T-helper 1 cell treated with Interleukin-12 subunit alpha and Interleukin-12 subunit beta and Interleukin-4 antibody, amounts not matched to agents 30 ng/mL and 1 ng/mL, for 36 hours (primary cell): ENCODE data around the gene CSTF1. TPM values are rescaled to one million over a fixed set of nuclear protein-coding genes. Genes with fewer than 3 reads are reported as not detected.

Experiments used
- intact Hi-C: fragments of 100-400 bp; cut with micrococcal nuclease; formaldehyde crosslinking; loops from one replicate; pipeline ENCODE4 v1.15.1; 2024
- total RNA-seq: library from RNA; stranded (reverse); gene quantifications from 2 replicates; pipeline ENCODE4 v1.2.3, GENCODE V29; 2022

CSTF1 gene
- total RNA-seq, result 51.4 and 52.8 TPM in 2 replicates

DNA sequence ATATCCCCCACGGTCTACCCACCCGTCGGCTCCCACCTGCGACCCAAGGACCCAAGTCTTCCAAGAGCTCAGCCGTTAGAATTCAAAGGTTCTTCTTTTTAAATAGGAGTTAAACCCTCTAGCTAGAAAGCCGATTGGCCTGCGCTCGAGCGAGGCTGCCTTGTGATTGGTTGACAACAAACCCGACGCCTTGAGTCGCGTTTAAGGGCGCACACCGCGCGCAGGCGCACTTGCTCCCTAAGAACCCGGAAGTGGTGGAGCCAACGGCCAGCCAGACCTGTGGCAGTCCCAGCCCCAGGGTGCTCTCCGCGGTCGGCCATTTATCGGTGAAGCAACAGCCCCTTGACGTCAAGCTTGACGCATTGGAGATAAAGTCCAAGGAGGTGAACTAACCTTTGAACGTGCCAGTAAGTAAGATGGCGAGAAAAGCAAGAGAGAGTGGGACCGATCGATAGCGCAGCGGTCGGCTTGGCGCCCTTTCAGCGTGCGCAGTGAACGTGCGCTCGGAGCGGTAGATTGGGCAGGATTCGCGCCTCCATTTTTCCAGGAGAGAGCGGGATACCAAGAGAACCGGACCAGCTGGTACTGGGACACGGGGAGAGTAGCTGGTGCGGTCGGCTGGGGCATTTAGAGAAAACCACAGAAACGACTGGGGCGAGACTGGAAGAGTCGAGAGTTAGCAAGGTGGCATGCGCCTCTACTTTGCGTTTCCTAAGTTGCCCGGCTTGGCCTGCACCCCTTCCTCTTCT is at the start of gene CSTF1, which contains the start of gene AURKA:
CSTF1 (plus strand) TSS at position 514 of the 749 bp plus-strand sequence. CDS start 2,908 bp downstream, outside the sequence.
AURKA (minus strand) TSS at position 84 of the 749 bp plus-strand sequence. CDS start 4,018 bp downstream, outside the sequence.
- intact Hi-C loops, result loop anchor here (1.0 to 5.0 kb wide), 10 partner anchors 8 to 1915 kb away; partner anchors contain the start of genes CASS4, FAM210B, RAB22A and RAE1

- intact Hi-C loops, result no loop called here
Measured at GRCh38 chr20:56342783-56343182, 49.7 kb upstream of the CSTF1 start.

DNA sequence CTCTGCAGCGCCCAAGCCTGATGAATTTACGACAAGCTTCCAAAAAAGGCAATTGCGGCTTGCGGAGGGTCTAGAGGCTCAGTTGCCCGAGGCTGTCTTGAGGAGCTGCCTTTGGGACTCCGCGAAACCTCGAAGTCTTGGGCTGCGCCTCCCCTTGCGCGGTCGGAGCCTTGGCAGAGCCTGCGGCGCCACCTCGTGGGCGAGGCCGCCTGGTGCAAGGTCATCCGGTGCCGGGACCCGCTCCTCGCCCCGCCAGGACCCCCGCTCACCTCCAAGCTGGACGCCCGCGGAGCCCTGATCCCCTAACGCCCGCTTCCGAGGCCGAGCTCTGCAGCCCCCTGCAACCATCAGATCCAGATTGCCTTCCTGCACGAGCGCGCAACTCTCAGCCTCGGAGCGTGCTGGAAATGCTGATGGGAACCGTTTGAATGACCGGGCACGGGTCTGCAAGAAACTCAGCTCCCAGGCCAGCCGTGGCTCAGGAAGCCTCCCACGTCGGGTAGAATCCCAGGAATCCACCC is 48.5 kb upstream of the CSTF1 start:
- intact Hi-C loops, result loop anchor here (1.0 to 2.0 kb wide), 2 partner anchors 96 to 1663 kb away; partner anchors contain the start of gene MC3R

- intact Hi-C loops, result loop anchor here (2.0 kb wide), 1 partner anchor 1665 kb away; no protein-coding TSS in a partner anchor
Measured at GRCh38 chr20:56345911-56346310, 46.5 kb upstream of the CSTF1 start.

DNA sequence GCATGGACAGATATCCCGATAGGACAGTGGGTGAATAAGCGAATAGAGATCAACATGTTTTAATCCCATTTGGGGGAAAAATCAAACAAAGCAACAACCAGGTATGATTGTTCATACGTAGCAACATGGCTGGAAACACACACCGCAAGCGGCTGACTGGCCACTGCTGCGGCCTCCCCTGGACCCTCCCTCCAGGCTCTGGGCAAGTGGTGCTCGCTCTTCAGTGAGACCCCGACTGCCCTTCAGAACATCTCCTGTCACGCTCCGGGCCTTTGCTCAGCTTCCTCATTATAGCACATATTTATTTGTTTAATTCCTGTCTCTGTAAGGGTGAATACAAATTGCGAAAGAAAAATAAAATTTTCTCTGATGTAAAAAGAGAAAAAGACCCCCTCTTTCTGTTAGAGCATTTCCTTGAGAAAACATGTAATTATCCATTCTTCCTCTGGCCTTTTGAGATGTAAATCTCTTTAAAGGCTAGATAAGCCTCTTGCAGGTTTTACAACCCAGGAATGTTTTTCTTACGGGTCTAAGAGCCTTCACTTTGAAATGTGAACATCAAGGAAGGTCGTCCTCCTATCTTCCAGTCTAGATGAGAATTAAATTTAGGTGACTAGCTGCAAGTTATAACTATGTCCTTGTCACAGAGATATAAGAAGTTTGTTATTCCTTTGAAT is 44.7 kb upstream of the CSTF1 start:
- intact Hi-C loops, result no loop called here

DNA sequence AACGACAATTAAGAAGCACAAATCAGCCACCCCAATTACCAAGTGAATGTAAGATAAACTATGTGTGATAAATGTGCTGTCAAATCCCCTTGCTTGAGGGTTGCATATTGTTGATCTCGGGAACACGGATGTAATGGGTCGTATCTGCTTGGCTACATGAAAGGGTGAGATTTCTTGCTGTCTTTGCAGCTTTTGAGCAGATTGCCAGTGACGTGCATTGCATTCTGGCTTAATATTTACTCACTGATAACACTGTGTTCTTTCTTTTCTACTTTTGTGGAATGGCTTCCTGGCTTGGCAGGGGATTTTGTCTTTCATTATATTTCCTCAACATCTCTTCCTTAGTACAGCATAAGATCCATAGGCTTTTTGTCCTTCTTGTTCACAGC is 44.1 kb upstream of the CSTF1 start:
- intact Hi-C loops, result no loop called here

DNA sequence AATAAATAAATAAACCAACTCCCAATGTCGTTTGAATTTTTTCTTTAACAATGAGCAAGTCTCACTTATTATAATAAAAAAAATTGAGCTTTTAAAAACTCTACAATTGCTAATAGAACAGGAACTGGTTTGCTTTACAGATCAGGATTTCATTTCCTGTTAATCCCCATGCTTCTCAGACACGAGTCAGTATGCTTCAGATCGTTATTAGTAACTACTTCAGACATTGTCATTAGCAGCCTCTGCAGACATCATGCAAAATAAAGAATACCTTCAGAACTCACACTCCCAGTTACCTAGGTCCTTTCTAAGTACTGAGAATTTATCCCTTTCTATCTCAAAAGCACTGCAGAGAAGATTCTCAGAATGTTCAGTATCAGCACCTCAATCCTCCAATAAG is 43.7 kb upstream of the CSTF1 start:
- intact Hi-C loops, result no loop called here

DNA sequence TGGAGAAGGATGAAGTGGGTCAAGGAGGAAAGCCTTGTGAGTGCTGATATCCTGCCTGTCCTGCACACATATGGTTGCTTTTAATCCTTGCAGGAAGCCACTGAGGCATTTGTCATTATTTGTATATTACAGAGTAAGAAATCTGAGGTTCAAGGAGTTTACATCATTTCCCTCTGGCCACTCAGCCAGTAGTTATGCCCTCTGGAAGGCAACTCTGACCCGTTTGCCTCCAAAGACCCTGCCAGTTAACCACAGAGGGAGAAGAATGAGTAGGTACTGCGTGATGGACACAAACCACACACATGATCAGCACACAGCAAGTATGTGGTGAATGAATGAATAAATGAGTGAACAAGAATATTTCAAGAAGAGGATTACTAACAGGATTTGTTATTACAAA is 41.6 kb upstream of the CSTF1 start:
- intact Hi-C loops, result no loop called here

DNA sequence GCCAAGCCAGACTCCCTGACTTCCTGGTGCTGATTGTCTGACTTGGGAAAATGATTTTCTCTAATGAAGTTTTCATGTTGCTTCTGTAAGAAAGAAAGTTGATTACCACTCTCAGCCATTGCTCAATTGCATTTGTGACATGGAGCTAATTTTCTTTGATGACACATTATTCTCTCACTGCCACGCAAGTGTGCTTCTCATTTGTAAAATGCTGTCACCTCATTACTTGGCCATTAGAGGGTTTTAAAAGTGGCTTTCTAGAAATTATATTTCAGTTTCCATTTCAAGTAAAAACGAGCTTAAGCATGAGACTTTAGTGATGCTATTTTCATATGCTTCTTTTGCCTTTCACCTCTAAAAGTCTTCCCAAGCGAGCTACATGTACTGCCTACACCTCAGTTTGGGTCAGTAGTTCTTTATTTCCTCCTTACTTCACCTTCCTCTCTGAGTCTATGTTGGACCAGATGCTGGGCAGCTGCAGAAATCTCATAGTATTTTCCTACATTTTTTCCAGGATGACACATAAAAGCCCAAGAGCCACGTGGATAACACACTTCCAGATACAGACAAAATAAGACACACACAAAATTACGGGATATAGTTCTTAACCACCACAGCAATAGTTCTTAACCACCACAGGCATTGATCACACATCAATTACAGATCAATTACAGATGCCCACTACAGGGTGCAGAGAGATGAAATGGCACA is 39.9 kb upstream of the CSTF1 start:
- intact Hi-C loops, result no loop called here

GRCh38 chr20:56353356-56353755 is 39.1 kb upstream of the CSTF1 start:
- intact Hi-C loops, result no loop called here

- intact Hi-C loops, result loop anchor here (1.0 to 2.0 kb wide), 5 partner anchors 15 to 1353 kb away; partner anchors contain the start of genes AURKA, CSTF1, PMEPA1 and RAE1
Measured at GRCh38 chr20:56358070-56358469, 34.4 kb upstream of the CSTF1 start.

DNA sequence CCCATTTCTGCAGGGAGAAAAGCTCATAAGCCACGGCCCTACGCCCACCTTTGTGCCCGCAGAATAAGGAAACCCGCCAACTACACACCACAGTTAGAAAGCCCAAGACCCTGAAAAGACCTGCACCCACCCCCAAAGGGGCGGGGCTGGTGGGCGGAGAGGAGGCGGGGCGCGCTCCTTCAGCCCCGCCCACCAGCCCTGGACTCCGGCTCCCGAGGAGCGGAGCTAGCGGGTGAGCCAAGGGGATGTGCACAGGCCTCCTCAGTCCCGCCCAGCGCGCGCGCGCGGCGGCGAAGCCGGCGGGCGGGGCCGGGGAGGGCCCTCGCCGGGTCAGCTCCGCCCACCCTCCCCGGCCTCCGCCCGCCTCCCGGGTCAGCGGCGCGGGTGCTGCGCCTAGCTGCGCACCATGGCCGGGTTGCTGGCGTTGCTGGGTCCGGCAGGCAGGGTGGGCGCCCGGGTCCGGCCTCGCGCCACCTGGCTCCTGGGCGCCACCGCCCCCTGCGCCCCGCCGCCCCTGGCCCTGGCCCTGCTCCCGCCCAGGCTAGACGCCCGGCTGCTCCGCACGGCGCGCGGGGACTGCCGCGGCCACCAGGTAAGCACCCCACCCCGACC is 33.7 kb upstream of the CSTF1 start, which contains the start of gene FAM210B:
FAM210B (plus strand) TSS at position 375 of the 612 bp plus-strand sequence; CDS start at position 407, 32 bp downstream.
- intact Hi-C loops, result loop anchor here (1.0 to 2.0 kb wide), 6 partner anchors 14 to 1352 kb away; partner anchors contain the start of genes AURKA, CSTF1, PMEPA1 and RAE1

DNA sequence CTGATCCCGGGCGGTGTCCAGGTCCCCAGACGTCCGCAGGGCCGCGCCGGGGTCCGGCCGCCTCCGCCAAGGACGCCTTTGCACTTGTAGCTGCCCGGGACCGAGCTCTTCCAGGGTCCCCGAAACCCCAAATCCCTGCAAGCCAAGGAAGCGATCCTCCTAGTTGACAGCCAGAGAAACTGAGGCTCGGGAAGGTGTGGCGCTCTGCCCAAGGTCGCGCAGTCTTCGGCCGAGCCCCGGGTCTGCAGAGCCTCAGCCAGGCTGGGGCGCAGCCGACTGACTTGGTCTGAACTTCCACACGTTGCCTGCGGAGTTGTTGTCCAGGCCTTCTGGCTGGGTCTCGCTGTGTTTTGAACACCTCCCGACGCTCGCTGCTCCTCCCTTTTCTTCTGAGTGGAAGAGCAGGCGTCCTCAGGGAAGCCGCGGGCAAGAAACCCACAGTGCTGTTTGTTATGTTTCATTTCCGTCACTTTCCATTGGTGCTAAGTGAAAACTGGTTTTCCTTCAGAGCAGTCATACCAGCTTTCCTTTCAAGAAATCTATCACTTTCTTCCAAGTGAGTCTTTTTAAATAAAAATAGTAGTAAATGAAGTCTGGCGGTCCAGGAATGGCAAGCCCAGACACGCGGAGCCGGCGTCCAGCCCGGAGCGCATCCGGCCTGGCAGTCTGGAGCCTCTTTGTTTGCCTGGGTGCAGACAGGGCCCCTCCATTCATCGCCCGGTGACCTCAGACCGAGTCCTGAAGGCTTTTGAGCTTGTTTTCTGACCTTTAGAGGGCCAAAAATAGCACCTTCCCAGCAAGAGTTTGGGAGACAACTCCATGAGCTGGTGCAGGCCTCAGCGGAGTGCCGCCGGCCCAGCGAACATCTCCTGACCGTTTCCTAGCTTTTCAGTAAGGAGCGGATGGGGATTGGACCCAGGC is 33.0 kb upstream of the CSTF1 start:
- intact Hi-C loops, result loop anchor here (1.0 to 2.0 kb wide), 3 partner anchors 13 to 1351 kb away; partner anchors contain the start of gene PMEPA1

DNA sequence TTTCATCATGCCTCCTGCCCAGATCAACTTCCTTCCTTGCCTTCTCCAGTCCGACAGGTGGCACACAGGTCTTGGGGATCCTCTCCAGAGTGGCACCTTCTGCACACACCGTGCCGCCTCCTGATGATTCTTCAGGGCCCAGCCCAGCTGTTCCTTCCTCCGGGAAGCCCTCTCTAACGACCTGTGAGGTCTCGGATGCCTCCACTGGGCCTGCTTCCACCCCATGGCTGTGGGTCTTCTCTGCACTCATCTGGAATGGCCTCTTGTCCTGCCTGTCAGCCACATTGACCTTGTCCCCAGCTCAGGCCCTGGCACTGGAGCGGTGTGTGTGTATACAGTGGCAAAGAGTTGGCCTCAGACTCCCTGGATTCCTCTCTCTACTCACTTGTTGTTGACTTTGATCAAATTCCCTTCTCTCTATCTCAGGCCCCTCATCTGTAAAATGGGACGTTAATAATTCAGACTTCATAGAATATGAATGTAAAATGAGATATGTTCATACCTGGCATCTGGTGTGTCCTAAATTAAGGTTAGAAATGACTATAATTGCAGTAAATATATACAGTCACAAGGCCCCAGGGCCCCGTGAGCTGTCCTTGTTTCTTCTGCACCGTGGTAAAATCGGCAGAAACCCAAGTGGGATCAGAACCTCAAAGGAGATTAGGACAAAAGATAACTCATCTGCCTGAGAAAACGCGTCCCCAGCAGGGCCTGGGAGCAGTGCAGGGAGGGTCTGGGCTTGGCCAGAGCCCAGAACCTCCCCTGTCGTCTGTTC is 32.1 kb upstream of the CSTF1 start:
- intact Hi-C loops, result no loop called here

GRCh38 chr20:56360908-56361205 is 31.6 kb upstream of the CSTF1 start:
- intact Hi-C loops, result no loop called here

GRCh38 chr20:56361900-56362299 is 30.5 kb upstream of the CSTF1 start:
- intact Hi-C loops, result no loop called here

DNA sequence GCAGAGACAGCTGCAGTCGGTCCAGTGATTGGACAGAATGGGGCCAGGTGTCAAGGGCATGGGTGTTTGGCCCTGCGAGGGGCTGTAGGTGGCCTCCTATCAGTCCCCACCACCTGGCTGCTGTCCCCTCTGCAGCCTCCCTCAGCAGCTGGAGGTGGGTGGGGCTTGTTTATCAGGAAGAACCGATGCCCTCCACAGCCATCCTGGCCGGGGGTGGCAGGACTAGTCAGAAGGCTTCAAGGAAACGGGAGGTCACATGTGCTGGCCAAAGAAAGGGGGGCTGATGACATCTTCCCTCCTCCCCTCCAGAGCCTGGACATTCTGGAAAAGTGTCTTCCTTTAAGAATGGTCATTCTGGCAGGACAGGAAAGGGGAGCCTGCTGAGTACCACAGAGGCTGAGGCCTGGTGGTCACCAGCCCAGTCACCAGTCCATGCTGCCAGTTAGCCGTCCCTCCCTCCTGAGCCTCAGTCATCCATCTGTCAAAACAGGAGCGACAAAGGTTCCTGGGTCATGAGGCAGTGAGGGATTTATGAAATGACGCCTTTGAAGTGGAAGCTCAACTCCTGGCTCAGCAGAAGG is 29.5 kb upstream of the CSTF1 start:
- intact Hi-C loops, result no loop called here

GRCh38 chr20:56363491-56363890 is 29.0 kb upstream of the CSTF1 start:
- intact Hi-C loops, result no loop called here
